ENCODE measurements around the gene MYH15.

- TF ChIP-seq CTCF (IDR thresholded peaks at IDR 0.05) (no peak), EP300 (IDR thresholded peaks at IDR 0.05) (no peak), POLR2AphosphoS5 (IDR thresholded peaks at IDR 0.05) (no peak)
Measured at GRCh38 chr3:108333961-108334360, 176.4 kb downstream of the MYH15 start.

Measured in gastroesophageal sphincter (tissue), 3 donors.